ENCODE results near the gene DCAF5.

DNA sequence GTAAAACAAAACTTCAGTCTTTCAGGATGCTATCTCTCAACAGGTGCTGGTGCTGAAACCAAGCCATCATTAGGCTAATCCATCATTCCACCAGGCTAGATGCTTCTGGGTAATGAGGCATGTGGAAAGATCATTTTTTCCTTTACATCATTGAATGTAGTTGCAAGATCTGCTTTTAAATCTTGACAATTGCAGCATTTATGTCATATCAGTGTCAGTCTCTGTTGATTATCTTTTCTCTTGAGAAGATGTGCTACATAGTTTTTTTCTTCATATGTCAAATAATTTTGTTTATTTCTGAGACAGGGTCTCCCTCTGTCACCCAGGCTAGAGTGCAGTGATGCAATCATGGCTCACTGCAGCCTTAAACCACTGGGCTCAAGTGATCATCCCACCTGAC is 22.2 kb upstream of the DCAF5 start:
- TF ChIP-seq, protein P1, sequence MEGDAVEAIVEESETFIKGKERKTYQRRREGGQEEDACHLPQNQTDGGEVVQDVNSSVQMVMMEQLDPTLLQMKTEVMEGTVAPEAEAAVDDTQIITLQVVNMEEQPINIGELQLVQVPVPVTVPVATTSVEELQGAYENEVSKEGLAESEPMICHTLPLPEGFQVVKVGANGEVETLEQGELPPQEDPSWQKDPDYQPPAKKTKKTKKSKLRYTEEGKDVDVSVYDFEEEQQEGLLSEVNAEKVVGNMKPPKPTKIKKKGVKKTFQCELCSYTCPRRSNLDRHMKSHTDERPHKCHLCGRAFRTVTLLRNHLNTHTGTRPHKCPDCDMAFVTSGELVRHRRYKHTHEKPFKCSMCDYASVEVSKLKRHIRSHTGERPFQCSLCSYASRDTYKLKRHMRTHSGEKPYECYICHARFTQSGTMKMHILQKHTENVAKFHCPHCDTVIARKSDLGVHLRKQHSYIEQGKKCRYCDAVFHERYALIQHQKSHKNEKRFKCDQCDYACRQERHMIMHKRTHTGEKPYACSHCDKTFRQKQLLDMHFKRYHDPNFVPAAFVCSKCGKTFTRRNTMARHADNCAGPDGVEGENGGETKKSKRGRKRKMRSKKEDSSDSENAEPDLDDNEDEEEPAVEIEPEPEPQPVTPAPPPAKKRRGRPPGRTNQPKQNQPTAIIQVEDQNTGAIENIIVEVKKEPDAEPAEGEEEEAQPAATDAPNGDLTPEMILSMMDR (IDR thresholded peaks at IDR 0.05; ENCODE audit: low read depth, low read length) = no peak
- TF ChIP-seq EZH2phosphoT487 (IDR thresholded peaks at IDR 0.05; ENCODE audit: low read depth) = no peak
